Suprapubic skin (tissue), 4 donors: Measurements from ENCODE around the gene CACNA1A.

ENCODE experiments used
- CTCF ChIP-seq, 2 donors: fragments of 200-600 bp in 1 of 2; fragments of 450-650 bp in 1 of 2; sonication (generic) in 1 of 2; IDR thresholded peaks; one replicate each; pipeline ENCODE4 v1.5.1; 2016 to 2019; ENCODE audit warnings: antibody characterized with exemption in 2 of 2, mild to moderate bottlenecking in 1 of 2, moderate library complexity in 1 of 2
- EP300 ChIP-seq: sonication (generic); formaldehyde crosslinking; IDR thresholded peaks from one replicate; pipeline ENCODE4 v1.6.1; 2017; ENCODE audit warnings: antibody characterized with exemption
- POLR2A ChIP-seq, 2 donors: fragments of 450-650 bp; IDR thresholded peaks; one replicate each; pipeline ENCODE4 v1.6.1; 2017; ENCODE audit warnings: antibody characterized with exemption in 2 of 2, mild to moderate bottlenecking in 2 of 2, moderate library complexity in 2 of 2
- POLR2AphosphoS5 ChIP-seq, 3 donors: sonication (generic); formaldehyde crosslinking; IDR thresholded peaks; one replicate each; pipeline ENCODE4 v1.6.1; 2017; ENCODE audit warnings: antibody characterized with exemption in 3 of 3

GRCh38 chr19:13339869-13340268, 166.4 kb downstream of the CACNA1A start:
- TF ChIP-seq CTCF (IDR thresholded peaks at IDR 0.05) (no peak), POLR2A (IDR thresholded peaks at IDR 0.05) (no peak), POLR2AphosphoS5 (IDR thresholded peaks at IDR 0.05) (no peak), EP300 (no peak)
